Ovary (tissue), 9 donors: ENCODE results near the gene MPHOSPH9. TPM values are rescaled to one million over a fixed set of nuclear protein-coding genes. Genes with fewer than 3 reads are reported as not detected.
A peak's percentile ranks its signal among the peaks of the same experiment; 100 is the strongest.

Experiments
- DNase-seq, 5 donors: peaks; one replicate each; pipeline ENCODE4 v3.0.0-alpha.2; 2019 to 2020
- H3K27ac ChIP-seq, 2 donors: fragments of 200-600 bp; one replicate each; pipeline versions ENCODE4 v1.5.1 to v1.8.0; 2019 to 2022
- H3K27me3 ChIP-seq: fragments of 200-600 bp; one replicate; pipeline ENCODE4 v1.8.0; 2022
- H3K36me3 ChIP-seq: fragments of 200-600 bp; sonication (generic); one replicate; pipeline ENCODE4 v1.5.1; 2019
- H3K4me1 ChIP-seq: one replicate; pipeline ENCODE4 v1.8.1; 2013; ENCODE audit warnings: mild to moderate bottlenecking, moderate library complexity; ENCODE audit not compliant: insufficient read depth
- H3K4me3 ChIP-seq: fragments of 200-600 bp; sonication (generic); one replicate; pipeline ENCODE4 v1.5.1; 2017
- H3K9me3 ChIP-seq, 2 donors: fragments of 200-600 bp in 1 of 2; sonication (generic) in 1 of 2; one replicate each; pipeline versions ENCODE4 v1.5.1 to v1.8.1; 2013 to 2019; ENCODE audit warnings: mild to moderate bottlenecking in 1 of 2, moderate library complexity in 1 of 2
- CTCF ChIP-seq, 3 donors: fragments of 450-650 bp in 2 of 3; fragments of 200-600 bp in 1 of 3; IDR thresholded peaks; one replicate each; pipeline versions ENCODE4 v1.5.1 to v1.8.0; 2016 to 2022; ENCODE audit warnings: antibody characterized with exemption in 3 of 3, mild to moderate bottlenecking in 1 of 3
- EP300 ChIP-seq: sonication (generic); formaldehyde crosslinking; IDR thresholded peaks from one replicate; pipeline ENCODE4 v1.6.1; 2017; ENCODE audit warnings: antibody characterized with exemption
- POLR2A ChIP-seq: fragments of 450-650 bp; IDR thresholded peaks from one replicate; pipeline ENCODE4 v1.6.1; 2017; ENCODE audit warnings: antibody characterized with exemption, mild to moderate bottlenecking, moderate library complexity
- WGBS, 3 donors: extraction: QIAGEN DNeasy Blood & Tissue Kit in 1 of 3; methylation state at CpG; one replicate each; pipeline versions ENCODE4 v1.1.5 to v1.1.7; 2013 to 2017; 5-methylcytosine and 5-hydroxymethylcytosine counted together
- intact Hi-C, 4 donors: fragments of 100-400 bp; cut with DNase I; formaldehyde crosslinking; loops; one replicate each; pipeline versions ENCODE4 v1.11.0 to v1.15.1; 2022 to 2023
- polyA plus RNA-seq, 2 donors: library from polyadenylated mRNA; stranded (reverse); fragments of 200-250 nt in 1 of 2; fragments of 350-450 nt in 1 of 2; fragmentation: Illumina TruSeq in 1 of 2; extraction: RNeasy Lipid Tissue Mini Kit (QIAGEN cat#74804) in 1 of 2; gene quantifications; one replicate each; pipeline ENCODE4 v1.2.3, GENCODE V29; 2013 to 2014
- total RNA-seq, 7 donors: library from RNA; depleted of rRNA in 2 of 7; stranded (reverse); fragments of >200 nt in 2 of 7; fragmentation: NEBNext Ultra II Directional in 3 of 7; extraction: Animal tissue kit (Norgen Biotek cat#: 25700) in 3 of 7; gene quantifications; one replicate each; pipeline versions ENCODE4 v1.1.0 to v1.2.4, GENCODE V29; 2016 to 2023
- donor health status: DM: no; HTN: no; CAD: no; lungs with moderate emphysema.
- donor health status: DM: no; HTN: no; CAD: no.
- donor health status: Bipolar disorder and iron deficiency.
- donor health status: DM: yes; HTN: yes; CAD: no.
- donor health status: DM: no; HTN: no; CAD: no.
- donor health status: DM: yes; HTN: yes; CAD: no.

The MPHOSPH9 gene
- total and polyA plus RNA-seq, 9 donors: 4.2 to 28.4 (median 19.4) TPM

- TF ChIP-seq POLR2A (no peak), CTCF (IDR thresholded peaks at IDR 0.05) (no peak), EP300 (no peak)
- Histone ChIP-seq H3K9me3 (no peaks in the 10 kb centered on the region), H3K27ac (peak overlapping the region in 1 of 2 donors; percentile 98), H3K36me3 (no peaks in the 10 kb centered on the region), H3K4me1 (peaks cover 22% of the 10 kb centered on the region), H3K27me3 (no peaks in the 10 kb centered on the region), H3K4me3 (no peak overlapping the region)
- 71 to 74% (median 73%) methylated on average over 9 of the region's 9 CpGs for WGBS, 3 donors
- DNase-seq: no peak
- intact Hi-C loops: loop anchor here in 3 of 4 donors (5.0 kb wide), 3 partner anchors 36 to 106 kb away; no protein-coding TSS in a partner anchor
Observed at GRCh38 chr12:123148223-123148622, 84.7 kb downstream of the MPHOSPH9 start.

- Histone ChIP-seq H3K4me1 (peaks cover 40% of the 10 kb centered on the region), H3K36me3 (no peaks in the 10 kb centered on the region), H3K4me3 (no peak overlapping the region), H3K9me3 (no peaks in the 10 kb centered on the region), H3K27me3 (no peaks in the 10 kb centered on the region), H3K27ac (peak overlapping the region in 1 of 2 donors; percentile 94)
- peak in 1 of 5 donors; percentile 8 for DNase-seq
- 80 to 85% (median 83%) methylated on average over 2 of the region's 2 CpGs for WGBS, 3 donors
- intact Hi-C loops: loop anchor here in 3 of 4 donors (5.0 kb wide), 3 partner anchors 33 to 103 kb away; no protein-coding TSS in a partner anchor
- TF ChIP-seq EP300 (no peak), POLR2A (no peak), CTCF (IDR thresholded peaks at IDR 0.05) (no peak)
Observed at GRCh38 chr12:123145211-123145610, 87.7 kb downstream of the MPHOSPH9 start.

- no peaks in the 10 kb centered on the region for H3K27me3 ChIP-seq
- peak overlapping the region; percentile 18 to 94 for H3K27ac ChIP-seq
- no peaks in the 10 kb centered on the region for H3K9me3 ChIP-seq
- WGBS, 3 donors: 89 to 93% (median 91%) methylated on average over 4 of the region's 4 CpGs
- peak in 1 of 5 donors; percentile 18 for DNase-seq
- TF ChIP-seq CTCF (IDR thresholded peaks at IDR 0.05) (no peak), POLR2A (no peak), EP300 (no peak)
- H3K4me1 ChIP-seq: peaks cover 42% of the 10 kb centered on the region
- H3K4me3 ChIP-seq: no peak overlapping the region
- H3K36me3 ChIP-seq: no peaks in the 10 kb centered on the region
- intact Hi-C loops: loop anchor here in 1 of 4 donors (5.0 kb wide), 1 partner anchor 82 kb away; no protein-coding TSS in a partner anchor
Observed at GRCh38 chr12:123143736-123144461, 89.0 kb downstream of the MPHOSPH9 start.

- WGBS, 3 donors: 67 to 77% (median 75%) methylated on average over 11 of the region's 11 CpGs
- no peak overlapping the region for H3K4me3 ChIP-seq
- TF ChIP-seq CTCF (IDR thresholded peaks at IDR 0.05) (no peak), POLR2A (no peak), EP300 (no peak)
- H3K4me1 ChIP-seq: peaks cover 37% of the 10 kb centered on the region
- no peaks in the 10 kb centered on the region for H3K36me3 ChIP-seq
- no peaks in the 10 kb centered on the region for H3K9me3 ChIP-seq
- H3K27ac ChIP-seq: peak overlapping the region; percentile 18 to 94
- intact Hi-C loops: loop anchor here in 1 of 4 donors (5.0 kb wide), 1 partner anchor 81 kb away; no protein-coding TSS in a partner anchor
- DNase-seq: peak in 4 of 5 donors; percentile 45 to 57 (median 56)
- H3K27me3 ChIP-seq: no peaks in the 10 kb centered on the region
Observed at GRCh38 chr12:123142921-123143735, 89.8 kb downstream of the MPHOSPH9 start.
